ENCODE data around the gene CHCHD4. TPM values are rescaled to one million over a fixed set of nuclear protein-coding genes. Genes with fewer than 3 reads are reported as not detected.
"Not testable (repeated sequence)": the region's sequence is repeated elsewhere in the genome, so short reads cannot be mapped to it uniquely, and the experiment has no call there.

CHCHD4 gene
- polyA plus RNA-seq, 1 donor from 2014 or later = 24.6 TPM

DNA sequence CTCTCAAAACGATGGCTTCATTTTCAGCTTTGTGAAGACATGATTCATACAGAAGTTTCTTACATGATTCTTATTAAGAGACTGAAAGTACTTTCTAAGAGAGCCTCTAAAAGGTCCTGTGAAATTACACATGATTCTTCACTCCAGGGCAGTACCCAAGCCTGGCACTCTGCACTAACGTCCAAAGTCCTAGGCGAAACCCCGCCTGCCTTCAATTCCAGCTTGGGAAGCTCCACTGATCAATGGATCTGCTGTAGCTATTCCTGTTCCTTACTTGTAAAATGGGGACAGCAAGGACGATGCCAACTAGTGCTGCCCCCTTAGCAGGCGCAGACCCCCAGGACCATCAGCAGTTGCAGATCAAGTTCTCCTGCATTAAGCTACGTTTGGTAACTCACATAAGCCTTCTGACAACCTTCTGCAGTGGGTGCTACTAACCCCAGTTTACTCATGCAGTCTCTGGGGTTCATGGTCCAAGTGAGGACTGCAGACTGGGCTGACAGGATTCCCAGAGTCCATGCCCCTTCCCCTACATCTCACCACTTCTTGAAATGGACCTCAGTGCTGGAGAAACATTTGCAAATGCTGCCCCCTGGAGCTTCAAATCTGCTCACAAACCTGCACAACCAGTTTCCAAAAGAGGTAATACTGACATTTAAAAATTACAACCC, 10.6 kb downstream of the CHCHD4 start:
- H3K79me2 ChIP-seq (replicated peaks; ENCODE audit: insufficient read depth, low read length) = no peaks in the 10 kb centered on the region
- no peak overlapping the region for H3K4me3 ChIP-seq (ENCODE audit: low read length)
- H3K27ac ChIP-seq (ENCODE audit: low read length) = no peak overlapping the region
- no peaks in the 10 kb centered on the region for H3F3A ChIP-seq (ENCODE audit: insufficient read depth, low read length, poor library complexity, severe bottlenecking)
- no peaks in the 10 kb centered on the region for H3K36me3 ChIP-seq (ENCODE audit: insufficient read depth, low read length)
- TF ChIP-seq RAD21 (conservative IDR thresholded peaks at IDR 0.05) (no peak), TAF1 (IDR thresholded peaks at IDR 0.05; ENCODE audit: low read depth) (no peak), POLR2AphosphoS5 (IDR thresholded peaks at IDR 0.05) (no peak), EP300 (conservative IDR thresholded peaks at IDR 0.05; ENCODE audit: poor library complexity, severe bottlenecking) (no peak), MXI1 (conservative IDR thresholded peaks at IDR 0.05; ENCODE audit: poor library complexity, severe bottlenecking) (no peak), EZH2 (IDR thresholded peaks at IDR 0.05; ENCODE audit: borderline replicate concordance, insufficient read depth, low read length, poor library complexity, severe bottlenecking) (no peak), SMC3 (conservative IDR thresholded peaks at IDR 0.05; ENCODE audit: poor library complexity) (no peak)
- TF ChIP-seq, protein P1, sequence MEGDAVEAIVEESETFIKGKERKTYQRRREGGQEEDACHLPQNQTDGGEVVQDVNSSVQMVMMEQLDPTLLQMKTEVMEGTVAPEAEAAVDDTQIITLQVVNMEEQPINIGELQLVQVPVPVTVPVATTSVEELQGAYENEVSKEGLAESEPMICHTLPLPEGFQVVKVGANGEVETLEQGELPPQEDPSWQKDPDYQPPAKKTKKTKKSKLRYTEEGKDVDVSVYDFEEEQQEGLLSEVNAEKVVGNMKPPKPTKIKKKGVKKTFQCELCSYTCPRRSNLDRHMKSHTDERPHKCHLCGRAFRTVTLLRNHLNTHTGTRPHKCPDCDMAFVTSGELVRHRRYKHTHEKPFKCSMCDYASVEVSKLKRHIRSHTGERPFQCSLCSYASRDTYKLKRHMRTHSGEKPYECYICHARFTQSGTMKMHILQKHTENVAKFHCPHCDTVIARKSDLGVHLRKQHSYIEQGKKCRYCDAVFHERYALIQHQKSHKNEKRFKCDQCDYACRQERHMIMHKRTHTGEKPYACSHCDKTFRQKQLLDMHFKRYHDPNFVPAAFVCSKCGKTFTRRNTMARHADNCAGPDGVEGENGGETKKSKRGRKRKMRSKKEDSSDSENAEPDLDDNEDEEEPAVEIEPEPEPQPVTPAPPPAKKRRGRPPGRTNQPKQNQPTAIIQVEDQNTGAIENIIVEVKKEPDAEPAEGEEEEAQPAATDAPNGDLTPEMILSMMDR (IDR thresholded peaks at IDR 0.05; ENCODE audit: poor library complexity, severe bottlenecking) = no peak
- TF ChIP-seq, protein P2, sequence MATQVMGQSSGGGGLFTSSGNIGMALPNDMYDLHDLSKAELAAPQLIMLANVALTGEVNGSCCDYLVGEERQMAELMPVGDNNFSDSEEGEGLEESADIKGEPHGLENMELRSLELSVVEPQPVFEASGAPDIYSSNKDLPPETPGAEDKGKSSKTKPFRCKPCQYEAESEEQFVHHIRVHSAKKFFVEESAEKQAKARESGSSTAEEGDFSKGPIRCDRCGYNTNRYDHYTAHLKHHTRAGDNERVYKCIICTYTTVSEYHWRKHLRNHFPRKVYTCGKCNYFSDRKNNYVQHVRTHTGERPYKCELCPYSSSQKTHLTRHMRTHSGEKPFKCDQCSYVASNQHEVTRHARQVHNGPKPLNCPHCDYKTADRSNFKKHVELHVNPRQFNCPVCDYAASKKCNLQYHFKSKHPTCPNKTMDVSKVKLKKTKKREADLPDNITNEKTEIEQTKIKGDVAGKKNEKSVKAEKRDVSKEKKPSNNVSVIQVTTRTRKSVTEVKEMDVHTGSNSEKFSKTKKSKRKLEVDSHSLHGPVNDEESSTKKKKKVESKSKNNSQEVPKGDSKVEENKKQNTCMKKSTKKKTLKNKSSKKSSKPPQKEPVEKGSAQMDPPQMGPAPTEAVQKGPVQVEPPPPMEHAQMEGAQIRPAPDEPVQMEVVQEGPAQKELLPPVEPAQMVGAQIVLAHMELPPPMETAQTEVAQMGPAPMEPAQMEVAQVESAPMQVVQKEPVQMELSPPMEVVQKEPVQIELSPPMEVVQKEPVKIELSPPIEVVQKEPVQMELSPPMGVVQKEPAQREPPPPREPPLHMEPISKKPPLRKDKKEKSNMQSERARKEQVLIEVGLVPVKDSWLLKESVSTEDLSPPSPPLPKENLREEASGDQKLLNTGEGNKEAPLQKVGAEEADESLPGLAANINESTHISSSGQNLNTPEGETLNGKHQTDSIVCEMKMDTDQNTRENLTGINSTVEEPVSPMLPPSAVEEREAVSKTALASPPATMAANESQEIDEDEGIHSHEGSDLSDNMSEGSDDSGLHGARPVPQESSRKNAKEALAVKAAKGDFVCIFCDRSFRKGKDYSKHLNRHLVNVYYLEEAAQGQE (IDR thresholded peaks at IDR 0.05; ENCODE audit: borderline replicate concordance) = no peak
- H3K4me2 ChIP-seq (ENCODE audit: low read length) = no peak overlapping the region
- H3K9ac ChIP-seq (ENCODE audit: low read length) = no peak overlapping the region
- H3K9me3 ChIP-seq (ENCODE audit: low read length) = no peaks in the 10 kb centered on the region
- no peak overlapping the region for H2AFZ ChIP-seq (ENCODE audit: low read depth, low read length)
- no peaks in the 10 kb centered on the region for H3K27me3 ChIP-seq (ENCODE audit: insufficient read depth, low read depth, low read length)
- no peaks in the 10 kb centered on the region for H4K20me1 ChIP-seq (ENCODE audit: insufficient read depth)
- no peaks in the 10 kb centered on the region for H3K9me2 ChIP-seq (ENCODE audit: insufficient read depth, low read length)

DNA sequence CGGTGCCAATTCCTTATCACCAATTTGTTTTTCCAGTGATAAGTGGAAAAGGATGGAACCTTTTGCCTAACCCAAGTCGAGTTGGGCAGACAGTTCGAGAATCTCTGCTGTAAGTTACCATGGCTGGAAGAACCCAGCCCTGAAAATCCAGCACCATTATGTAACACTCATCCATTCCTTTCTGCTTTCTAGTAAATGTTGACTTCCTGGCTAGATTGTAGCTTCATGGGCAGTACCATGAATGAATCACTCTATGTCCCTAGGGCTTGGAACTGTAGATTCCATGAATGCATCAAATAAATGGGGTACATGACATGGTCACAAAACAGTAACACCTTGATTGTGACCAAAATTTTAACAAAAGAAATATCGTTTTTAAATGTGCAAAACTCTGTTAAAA, 14.0 kb downstream of the CHCHD4 start:
- no peak overlapping the region for H3K9ac ChIP-seq (ENCODE audit: low read length)
- no peak overlapping the region for H3K4me3 ChIP-seq (ENCODE audit: low read length)
- TF ChIP-seq EZH2 (IDR thresholded peaks at IDR 0.05; ENCODE audit: borderline replicate concordance, insufficient read depth, low read length, poor library complexity, severe bottlenecking) = no peak
- TF ChIP-seq SMC3 (conservative IDR thresholded peaks at IDR 0.05; ENCODE audit: poor library complexity) = no peak
- no peaks in the 10 kb centered on the region for H3K27me3 ChIP-seq (ENCODE audit: insufficient read depth, low read depth, low read length)
- H3K79me2 ChIP-seq (replicated peaks; ENCODE audit: insufficient read depth, low read length) = no peaks in the 10 kb centered on the region
- H3K4me2 ChIP-seq (ENCODE audit: low read length) = no peak overlapping the region
- no peaks in the 10 kb centered on the region for H4K20me1 ChIP-seq (ENCODE audit: insufficient read depth)
- no peaks in the 10 kb centered on the region for H3K36me3 ChIP-seq (ENCODE audit: insufficient read depth, low read length)
- no peaks in the 10 kb centered on the region for H3K9me2 ChIP-seq (ENCODE audit: insufficient read depth, low read length)
- no peak overlapping the region for H3K27ac ChIP-seq (ENCODE audit: low read length)
- no peaks in the 10 kb centered on the region for H3K9me3 ChIP-seq (ENCODE audit: low read length)
- no peaks in the 10 kb centered on the region for H3F3A ChIP-seq (ENCODE audit: insufficient read depth, low read length, poor library complexity, severe bottlenecking)
- H2AFZ ChIP-seq (ENCODE audit: low read depth, low read length) = no peak overlapping the region

DNA sequence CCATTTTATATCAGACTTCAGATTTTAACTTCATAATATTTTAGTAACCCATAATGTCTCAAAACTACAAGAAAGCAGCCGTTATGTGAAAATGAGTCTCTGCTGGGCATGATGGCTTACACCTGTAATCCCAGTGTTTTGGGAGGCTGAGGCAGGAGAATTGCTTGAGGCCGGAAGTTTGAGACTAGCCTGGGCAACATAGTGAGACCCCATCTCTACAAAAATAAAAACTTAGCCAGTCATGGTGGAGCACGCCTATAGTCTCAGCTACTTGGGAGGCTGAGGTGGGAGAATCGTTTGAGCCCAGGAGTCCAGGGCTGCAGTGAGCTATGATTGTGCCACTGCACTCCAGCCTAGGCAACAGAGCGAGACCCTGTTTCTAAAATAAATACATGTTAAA, 14.8 kb downstream of the CHCHD4 start:
- H2AFZ ChIP-seq (ENCODE audit: low read depth, low read length); H3K9me3 ChIP-seq (ENCODE audit: low read length); H3F3A ChIP-seq (ENCODE audit: insufficient read depth, low read length, poor library complexity, severe bottlenecking); H3K79me2 ChIP-seq (replicated peaks; ENCODE audit: insufficient read depth, low read length); H3K9me2 ChIP-seq (ENCODE audit: insufficient read depth, low read length); H3K27ac ChIP-seq (ENCODE audit: low read length); H3K9ac ChIP-seq (ENCODE audit: low read length); H3K4me2 ChIP-seq (ENCODE audit: low read length); H4K20me1 ChIP-seq (ENCODE audit: insufficient read depth); H3K4me3 ChIP-seq (ENCODE audit: low read length); H3K27me3 ChIP-seq (ENCODE audit: insufficient read depth, low read depth, low read length); H3K36me3 ChIP-seq (ENCODE audit: insufficient read depth, low read length): not testable (repeated sequence)

Data from neural cell (in vitro differentiated cells).